GM10847 (cell line): Measurements from ENCODE around the gene PTGES.

ENCODE experiments used
- POLR2A ChIP-seq: IDR thresholded peaks from 2 replicates; pipeline ENCODE4 v1.6.1; 2011; ENCODE audit not compliant: insufficient read length; ENCODE audit errors: extremely low read depth

The PTGES gene

DNA sequence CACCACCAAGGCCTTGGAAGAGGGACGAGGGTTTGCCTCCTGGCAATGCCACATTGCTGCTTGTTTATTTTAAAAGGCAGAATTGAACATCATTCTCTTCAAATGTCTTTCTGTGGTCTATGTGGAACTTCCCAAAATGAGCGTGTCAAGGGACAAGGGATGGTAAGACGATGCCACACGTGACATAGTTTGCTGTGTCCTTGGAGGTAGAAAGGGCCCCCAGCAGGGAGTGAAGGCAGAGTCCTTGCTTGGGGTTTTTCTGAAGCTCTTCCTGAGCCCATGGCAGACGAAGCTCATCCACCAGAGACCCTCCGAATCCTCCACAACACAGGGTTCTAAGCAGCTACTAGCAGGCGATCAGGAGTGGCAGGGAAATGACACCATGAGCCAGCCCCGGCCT, 59.1 kb downstream of the PTGES start:
- TF ChIP-seq POLR2A, result no peak

GRCh38 chr9:129692534-129692933, 60.3 kb downstream of the PTGES start:
- no peak for TF ChIP-seq POLR2A
